ENCODE results near the gene ZNF334.

The ZNF334 gene

DNA sequence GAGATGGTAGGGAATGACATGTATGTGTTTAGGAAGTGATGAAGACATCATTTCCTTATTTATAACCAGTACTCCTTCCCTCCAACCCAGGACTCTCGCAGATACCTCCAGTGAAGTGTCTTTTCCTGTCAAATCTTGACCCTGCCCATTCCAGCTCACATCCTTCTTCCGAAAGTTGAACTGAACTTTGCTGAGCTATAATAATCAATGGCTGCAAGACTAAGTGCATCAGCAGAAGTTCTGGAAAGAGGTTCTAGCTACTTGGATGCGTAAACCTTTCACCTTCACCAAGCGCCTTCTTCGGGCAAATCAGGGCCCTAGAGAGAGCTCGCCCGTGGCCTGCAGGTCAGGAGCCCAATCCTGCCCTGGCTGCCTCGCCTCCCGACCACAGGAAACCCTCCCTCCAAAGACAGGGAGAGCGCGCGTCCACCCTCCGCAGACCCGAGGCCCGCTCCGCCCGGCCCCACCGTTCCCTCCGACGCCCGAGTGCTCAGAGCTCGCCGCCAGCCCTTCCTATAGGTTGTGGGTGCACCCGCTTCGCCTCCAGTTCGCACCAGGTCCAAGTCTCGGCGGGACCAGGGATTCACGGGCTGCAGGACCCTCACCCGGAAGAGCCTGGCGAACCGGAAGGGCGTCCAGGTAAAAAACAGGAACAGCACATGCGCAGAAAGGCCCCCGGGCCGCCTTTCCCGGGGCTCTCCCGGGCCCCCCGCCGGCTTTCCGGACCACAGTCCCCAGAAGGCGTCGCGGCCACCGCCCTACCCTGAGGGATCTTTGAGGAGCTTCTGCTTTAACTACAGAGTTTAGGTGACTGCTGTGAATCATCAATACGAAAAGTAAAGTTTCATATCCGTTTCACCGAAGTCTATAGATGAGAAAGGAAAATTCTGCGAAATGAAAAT lies at the start of gene ZNF334:
Gene ZNF334 (minus strand): TSS at position 617 of the 902 bp plus-strand sequence. CDS start 1,457 bp downstream, outside the sequence.
- DNase-seq: peak; percentile 1

DNA sequence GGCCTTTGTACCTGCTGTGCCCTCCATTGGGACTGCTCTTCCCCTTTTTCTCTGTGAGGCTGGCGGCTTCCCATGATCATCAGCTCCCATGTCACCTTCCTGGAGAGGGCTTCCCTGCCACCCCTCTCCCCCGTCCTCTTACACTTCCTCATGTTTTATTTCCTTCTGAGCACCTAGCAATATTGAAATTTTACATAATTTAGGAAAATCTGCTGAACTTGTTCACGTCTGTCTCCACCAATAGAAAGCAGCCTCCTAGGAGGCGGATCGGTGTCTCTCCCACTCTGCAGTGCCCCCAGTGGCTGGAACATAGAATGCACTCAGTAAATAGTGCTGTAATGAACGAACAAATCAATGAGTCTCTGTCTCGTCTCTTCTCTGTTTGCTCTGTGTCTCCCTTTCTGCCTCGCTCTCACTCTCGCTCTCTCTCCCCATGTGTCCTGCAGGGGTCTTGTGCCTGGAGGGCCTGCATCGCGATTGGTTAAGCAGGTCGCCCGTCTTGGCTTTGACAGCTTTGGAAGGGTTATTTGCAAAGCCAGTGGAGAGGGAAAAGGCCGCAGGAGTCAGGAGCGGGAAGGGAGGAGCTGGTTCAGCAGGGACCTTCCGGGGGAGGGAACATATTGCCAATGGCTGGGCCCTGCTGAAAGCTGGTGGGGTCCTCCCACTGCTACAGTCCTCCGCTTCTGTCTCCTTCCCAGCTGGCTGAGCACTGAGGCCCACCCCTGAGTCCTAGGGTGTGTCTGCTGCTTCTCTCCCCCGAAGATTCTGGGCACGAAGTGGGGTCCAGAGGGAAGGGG lies 49.2 kb upstream of the ZNF334 start:
- DNase-seq: peak; percentile 60

GRCh38 chr20:46562009-46562372 lies 48.6 kb upstream of the ZNF334 start:
- no peak for DNase-seq

- no peak for DNase-seq
Measured at GRCh38 chr20:46559685-46560440, 46.5 kb upstream of the ZNF334 start.

DNA sequence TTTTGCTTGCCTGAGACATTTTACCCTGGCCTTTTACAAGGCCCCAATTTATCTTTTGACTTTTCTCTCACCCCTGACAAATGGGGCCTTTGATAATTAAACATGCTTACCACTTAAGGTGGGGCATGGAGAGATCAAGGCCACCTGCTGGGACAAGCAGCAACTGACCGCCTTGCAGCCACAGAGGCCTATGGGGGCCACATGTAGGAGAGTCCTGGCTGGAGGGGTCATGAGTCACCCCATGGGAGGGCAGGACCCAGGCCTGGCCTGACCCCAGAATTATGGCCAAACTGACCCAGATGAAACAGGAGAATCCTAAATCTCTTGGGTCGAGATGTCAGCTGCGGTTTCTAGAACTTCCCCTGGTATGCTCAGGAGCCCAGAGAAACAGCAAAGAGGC lies 45.6 kb upstream of the ZNF334 start:
- no peak for DNase-seq

DNA sequence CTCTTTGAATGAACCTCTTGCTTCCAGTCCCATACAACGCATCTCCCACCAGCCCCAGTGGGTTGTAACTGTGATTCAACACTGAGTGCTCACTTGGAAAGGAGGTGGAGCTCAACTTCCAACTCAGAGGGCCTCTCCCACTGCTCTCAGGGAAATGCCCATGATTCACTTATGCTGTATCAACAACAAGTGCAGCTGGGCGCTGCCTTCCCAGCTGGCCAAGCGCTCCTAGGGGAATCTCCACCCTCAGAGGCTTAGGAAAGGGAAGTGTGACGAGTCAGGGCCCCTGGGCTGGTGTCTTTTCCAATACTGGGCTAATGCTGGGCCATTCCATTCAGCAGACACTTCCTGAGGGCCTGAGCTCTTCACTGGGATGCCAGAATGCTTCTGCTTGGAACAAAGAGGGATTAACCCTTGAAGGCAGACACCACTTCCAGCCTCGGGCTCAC lies 45.2 kb upstream of the ZNF334 start:
- no peak for DNase-seq

DNA sequence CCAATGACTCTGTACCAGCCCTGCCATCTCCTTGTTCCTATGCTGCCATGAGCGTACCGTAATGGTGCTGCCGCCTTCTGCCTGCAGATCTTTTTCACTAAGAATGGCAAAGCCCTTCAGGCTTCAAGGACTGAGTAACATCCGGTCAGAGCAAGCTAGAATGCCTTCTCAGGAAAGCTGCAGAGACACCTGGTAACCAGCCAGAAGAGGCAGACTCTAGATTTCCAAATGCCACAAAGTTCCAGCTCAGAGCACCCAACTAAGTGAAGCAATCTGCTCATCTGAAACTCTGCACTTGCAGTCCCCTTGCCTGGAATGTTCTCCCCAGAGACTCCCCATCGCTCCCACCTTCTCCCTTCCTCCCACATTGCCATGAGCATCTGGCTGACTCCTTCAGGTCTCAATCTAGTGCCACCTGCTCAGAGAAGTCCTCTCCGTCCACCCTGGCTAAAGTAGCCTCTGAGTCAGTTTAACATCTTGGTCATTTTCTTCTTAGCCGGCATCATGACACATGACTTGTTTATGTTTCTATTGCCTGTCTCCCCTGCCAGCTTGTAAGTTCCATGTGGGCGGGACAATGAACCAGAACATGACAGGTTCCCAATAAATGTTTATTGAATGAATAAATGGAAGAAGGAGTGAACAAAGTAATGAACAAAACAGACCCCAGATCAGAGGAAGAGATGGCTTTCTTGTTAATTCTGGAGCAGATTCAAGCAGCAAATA lies 44.0 kb upstream of the ZNF334 start:
- no peak for DNase-seq

- no peak for DNase-seq
Measured at GRCh38 chr20:46555370-46555956, 42.1 kb upstream of the ZNF334 start.

GRCh38 chr20:46554828-46555227 lies 41.5 kb upstream of the ZNF334 start:
- DNase-seq: no peak

- no peak for DNase-seq
Measured at GRCh38 chr20:46553926-46554325, 40.6 kb upstream of the ZNF334 start.

DNA sequence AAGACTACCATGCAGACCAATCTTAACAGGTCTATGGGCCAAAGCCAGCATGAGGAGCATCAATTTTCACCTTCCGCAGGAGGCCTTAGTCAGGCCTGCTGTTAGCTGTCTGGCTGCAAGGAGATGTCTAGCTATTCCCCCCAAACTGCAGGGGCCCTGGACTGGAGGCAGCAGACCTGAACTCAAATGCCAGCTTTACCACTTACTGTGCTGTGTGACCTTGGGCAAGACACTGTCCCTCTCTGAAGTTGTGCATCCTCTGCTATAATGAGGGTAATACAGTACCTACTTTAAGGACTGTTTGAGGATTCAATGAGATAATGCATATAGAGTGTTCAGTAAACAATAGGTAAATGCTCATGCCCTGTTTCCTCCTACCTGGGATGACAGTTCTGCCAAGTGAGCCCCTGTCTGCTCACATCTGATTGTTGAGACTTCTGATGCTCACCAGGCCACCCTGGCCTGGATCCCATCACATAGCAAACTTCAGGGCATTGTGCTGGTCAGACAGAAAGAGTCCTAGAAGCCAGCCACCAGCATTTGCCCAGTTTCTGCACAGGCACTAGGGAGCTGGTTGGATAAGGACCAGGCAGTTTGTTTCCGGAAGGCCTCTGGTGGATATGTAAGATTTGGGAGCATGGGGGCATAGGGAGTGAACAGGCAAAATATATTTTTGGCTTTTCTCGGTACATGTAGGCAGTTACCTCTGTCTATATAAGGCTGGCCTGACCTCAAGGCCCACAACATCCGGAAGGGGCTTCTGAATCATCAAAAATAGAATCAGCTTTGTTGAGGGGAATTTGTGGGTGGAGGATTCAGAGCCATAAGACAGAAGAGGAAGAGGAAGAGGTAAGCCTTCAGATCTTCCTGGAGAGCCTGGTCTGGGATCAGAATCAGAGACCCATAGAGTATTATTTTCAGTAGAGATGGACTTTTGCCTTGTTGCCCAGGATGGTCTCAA lies 39.4 kb upstream of the ZNF334 start:
- peak; percentile 38 for DNase-seq

GRCh38 chr20:46551522-46552381 lies 38.4 kb upstream of the ZNF334 start:
- DNase-seq: no peak

- DNase-seq: no peak
Measured at GRCh38 chr20:46550461-46550860, 37.1 kb upstream of the ZNF334 start, which contains the start of gene OCSTAMP. Gene OCSTAMP (minus strand): TSS chr20:46550654. CDS start chr20:46550560, 94 bp downstream.

DNA sequence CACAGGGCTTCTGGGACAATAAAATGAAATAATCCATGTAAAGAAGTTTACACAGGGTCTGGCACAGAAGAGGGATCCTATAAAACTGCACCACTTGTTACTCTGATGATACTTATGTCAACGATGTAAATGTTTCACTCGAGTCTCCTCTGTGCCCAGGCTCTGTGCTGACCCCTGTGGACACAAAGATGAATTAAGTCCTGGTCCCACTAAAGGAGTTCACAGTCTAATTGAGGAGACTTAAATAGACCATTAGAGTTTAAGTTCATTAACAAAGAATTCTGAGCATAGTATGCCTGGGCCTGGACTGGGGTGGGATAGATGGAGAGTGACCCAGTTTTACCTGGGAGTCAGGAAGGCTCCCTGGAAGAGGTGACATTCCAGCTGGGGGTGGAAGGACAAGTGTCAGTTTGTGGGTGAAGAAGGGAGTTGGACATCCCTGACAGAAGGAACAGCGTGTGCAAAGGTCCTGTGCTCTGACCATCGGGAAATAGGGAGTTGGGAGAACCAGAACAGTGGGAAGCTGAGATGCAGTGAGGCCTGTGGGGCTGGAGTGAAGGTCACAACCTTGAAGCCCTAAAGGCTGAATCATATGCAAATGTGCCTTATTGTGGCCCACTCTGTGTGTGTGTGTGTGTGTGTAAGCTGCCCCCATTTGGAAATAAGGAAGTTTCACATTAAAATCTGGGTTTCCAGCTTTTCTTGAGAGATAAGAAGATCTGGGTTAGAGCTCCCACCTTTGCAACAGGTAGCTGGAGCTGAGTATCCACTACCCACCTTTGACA lies 36.0 kb upstream of the ZNF334 start:
- DNase-seq: no peak

- DNase-seq: no peak
Measured at GRCh38 chr20:46548688-46549087, 35.3 kb upstream of the ZNF334 start.

DNA sequence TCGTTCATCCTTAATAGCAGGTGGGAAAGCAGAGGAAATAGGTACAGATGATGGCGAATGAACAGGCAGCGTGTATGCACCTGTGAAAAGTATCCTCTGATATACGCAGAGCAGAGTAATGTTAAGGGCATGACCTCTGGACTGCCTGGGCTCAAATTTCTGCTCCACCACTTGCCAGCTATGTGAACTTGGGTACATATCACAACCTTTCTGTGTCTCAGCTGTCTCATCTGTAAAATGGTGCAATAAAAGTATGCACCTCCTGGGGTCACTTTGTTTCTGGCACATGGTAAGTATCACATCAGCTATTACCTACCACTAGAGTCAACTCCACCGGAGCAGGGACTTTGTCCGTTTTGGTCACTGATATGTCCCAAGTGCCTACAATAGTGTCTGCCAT lies 34.6 kb upstream of the ZNF334 start:
- DNase-seq: no peak

GRCh38 chr20:46546936-46547335 lies 33.6 kb upstream of the ZNF334 start:
- DNase-seq: no peak

- no peak for DNase-seq
Measured at GRCh38 chr20:46546298-46546697, 32.9 kb upstream of the ZNF334 start.

- no peak for DNase-seq
Measured at GRCh38 chr20:46545827-46546138, 32.4 kb upstream of the ZNF334 start.

Data from CD4-positive, alpha-beta T cell treated with Interleukin-17A for 1 hour (primary cell).